Urinary bladder (tissue), 4 donors: ENCODE measurements around the gene PCBD1. TPM values are rescaled to one million over a fixed set of nuclear protein-coding genes. Genes with fewer than 3 reads are reported as not detected.
A peak's percentile ranks its signal among the peaks of the same experiment; 100 is the strongest.
"Not testable (repeated sequence)": the region's sequence is repeated elsewhere in the genome, so short reads cannot be mapped to it uniquely, and the experiment has no call there.

Experiments used
- DNase-seq: peaks from one replicate; pipeline ENCODE4 v3.0.0-alpha.2; 2015; ENCODE audit errors: extremely low spot score
- H3K27ac ChIP-seq: one replicate; pipeline ENCODE4 v1.5.1; 2013; ENCODE audit warnings: low read depth, mild to moderate bottlenecking, moderate library complexity
- H3K36me3 ChIP-seq: one replicate; pipeline ENCODE4 v1.6.1; 2013; ENCODE audit warnings: mild to moderate bottlenecking, moderate library complexity; ENCODE audit not compliant: insufficient read depth
- H3K4me1 ChIP-seq: one replicate; pipeline ENCODE4 v1.6.1; 2013; ENCODE audit warnings: mild to moderate bottlenecking, moderate library complexity; ENCODE audit not compliant: insufficient read depth
- H3K4me3 ChIP-seq: one replicate; pipeline ENCODE4 v1.5.1; 2013; ENCODE audit warnings: low read depth, low read length
- WGBS: extraction: QIAGEN DNeasy Blood & Tissue Kit; methylation state at CpG from one replicate; pipeline ENCODE4 v1.1.7; 2013; 5-methylcytosine and 5-hydroxymethylcytosine counted together
- polyA plus RNA-seq: library from polyadenylated mRNA; stranded (reverse); fragments of 200-250 nt; gene quantifications from one replicate; pipeline ENCODE4 v1.2.3, GENCODE V29; 2013
- total RNA-seq: library from RNA; depleted of rRNA; stranded (reverse); fragments of >200 nt; gene quantifications from one replicate; pipeline ENCODE4 v1.2.3, GENCODE V29; 2014
- donor health status: healthy with polysubstance abuse.
- donor health status: healthy.

Gene PCBD1
- total and polyA plus RNA-seq, 2 donors = 25.6 to 95.0 TPM

DNA sequence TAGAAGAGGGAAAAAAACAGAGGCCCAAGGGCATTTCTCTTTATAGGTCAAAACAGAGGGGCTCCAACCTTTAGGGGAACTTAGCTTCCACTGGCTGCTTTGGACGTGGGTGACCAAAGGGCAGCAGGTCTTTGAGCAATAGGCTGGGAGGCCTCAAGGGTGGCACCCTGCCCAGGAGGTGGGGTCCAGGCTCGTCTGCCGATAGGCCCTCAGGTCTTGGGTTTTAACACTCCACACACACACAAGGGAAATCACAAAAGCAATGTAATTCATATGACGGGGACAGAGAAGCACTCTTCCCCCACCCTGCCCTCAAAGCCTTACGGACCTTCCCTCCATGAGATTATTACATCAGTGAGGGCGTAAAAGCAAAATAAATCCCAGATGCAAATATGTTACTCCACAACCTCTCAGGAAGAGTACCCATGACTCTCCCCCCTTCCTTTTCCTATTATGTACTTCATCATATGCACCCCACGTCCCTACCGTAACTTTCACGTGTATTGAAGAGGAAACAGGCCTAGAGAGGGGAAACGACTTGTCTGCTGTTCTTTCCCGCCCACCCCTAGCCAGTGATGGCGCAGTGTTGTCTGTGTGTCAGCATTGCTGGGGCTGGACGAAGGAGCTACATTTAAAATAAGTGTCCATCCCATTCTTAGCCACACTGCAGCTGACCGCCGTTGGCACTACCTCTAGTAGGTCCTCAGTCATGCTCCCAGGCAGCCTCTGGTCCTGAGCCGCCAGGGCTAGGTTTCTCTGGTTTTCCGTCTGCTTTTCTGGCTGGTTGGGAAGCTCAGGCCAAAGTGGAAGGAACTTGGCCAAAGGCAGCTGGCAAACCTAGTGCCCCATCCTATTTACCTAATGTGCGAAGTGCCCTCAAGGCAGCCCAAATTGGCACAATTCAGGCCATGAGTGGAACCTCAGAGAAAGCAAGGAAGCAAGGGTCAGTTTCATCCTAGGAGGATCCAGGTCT, 2.1 kb downstream of the PCBD1 start:
- Histone ChIP-seq H3K36me3 (no peaks in the 10 kb centered on the region), H3K4me3 (no peak overlapping the region), H3K27ac (no peak overlapping the region), H3K4me1 (no peaks in the 10 kb centered on the region)
- WGBS = 86% methylated on average over 18 of the region's 18 CpGs
- DNase-seq = no peak

DNA sequence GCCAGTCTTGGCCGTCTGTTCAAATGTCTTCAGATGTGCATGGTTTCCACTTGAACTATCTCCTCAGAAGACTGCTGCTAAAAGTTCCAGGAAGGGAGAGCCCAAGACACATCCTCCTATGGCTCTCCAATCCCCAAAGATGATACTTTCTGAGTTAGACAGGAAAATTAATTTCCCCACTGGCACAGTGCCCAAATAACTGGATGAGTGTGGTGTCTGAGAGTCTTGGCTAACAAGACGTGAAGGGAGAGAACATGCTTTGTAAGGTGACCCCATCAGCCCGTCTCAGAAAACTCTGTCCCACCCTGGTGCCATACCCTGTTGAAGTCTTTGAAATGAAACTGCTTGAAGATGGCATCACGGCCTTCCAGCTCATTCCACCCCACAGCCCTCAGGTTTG, 2.9 kb downstream of the PCBD1 start:
- 77% methylated on average over 4 of the region's 4 CpGs for WGBS
- H3K4me3 ChIP-seq = no peak overlapping the region
- no peak overlapping the region for H3K27ac ChIP-seq
- H3K4me1 ChIP-seq = no peaks in the 10 kb centered on the region
- H3K36me3 ChIP-seq = no peaks in the 10 kb centered on the region
- DNase-seq = no peak

DNA sequence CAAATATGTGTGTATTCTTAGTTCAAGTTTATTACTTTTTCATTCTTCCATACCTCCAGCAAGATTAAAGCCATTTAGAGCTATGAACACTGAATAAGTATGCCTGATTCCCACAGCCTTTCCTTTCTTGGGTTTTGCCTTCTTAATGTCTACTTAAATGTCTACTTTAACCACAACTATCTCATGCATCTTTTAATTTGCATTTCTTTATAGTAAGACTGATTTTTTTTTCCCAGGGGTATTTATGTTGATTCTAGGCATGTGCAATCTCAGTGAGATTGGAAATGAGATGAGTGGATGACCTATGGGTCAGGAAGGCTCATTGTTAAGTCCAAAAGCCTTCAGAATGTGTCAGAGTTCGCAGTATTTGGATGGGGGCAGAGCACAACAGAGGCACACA, 3.6 kb downstream of the PCBD1 start:
- H3K27ac ChIP-seq = no peak overlapping the region
- no peak for DNase-seq
- no peaks in the 10 kb centered on the region for H3K36me3 ChIP-seq
- no peak overlapping the region for H3K4me3 ChIP-seq
- WGBS = 100% methylated on average over 1 of the region's 1 CpG
- no peaks in the 10 kb centered on the region for H3K4me1 ChIP-seq

DNA sequence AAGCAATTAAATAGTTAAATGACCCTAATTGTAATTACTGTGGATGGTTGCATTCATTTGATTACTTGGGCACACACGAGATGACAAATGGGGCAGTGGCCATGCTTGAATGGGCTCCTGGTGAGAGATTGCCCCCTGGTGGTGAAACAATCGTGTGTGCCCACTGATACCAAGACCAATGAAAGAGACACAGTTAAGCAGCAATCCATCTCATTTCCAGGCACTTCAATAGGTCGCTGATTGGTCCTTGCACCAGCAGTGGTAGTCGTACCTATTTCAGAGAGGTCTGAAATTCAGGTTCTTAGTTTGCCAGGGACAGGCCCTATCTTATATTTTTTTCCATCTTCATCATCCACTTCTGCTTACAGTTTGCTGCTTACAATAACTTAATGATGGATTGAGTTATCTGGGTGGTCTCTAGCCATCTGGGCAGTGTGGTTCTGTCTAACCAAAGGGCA, 8.3 kb downstream of the PCBD1 start:
- Histone ChIP-seq H3K27ac (no peak overlapping the region), H3K4me1 (no peaks in the 10 kb centered on the region), H3K4me3 (no peak overlapping the region), H3K36me3 (no peaks in the 10 kb centered on the region)
- DNase-seq = peak; percentile 55
- WGBS = 10% methylated on average over 4 of the region's 4 CpGs

DNA sequence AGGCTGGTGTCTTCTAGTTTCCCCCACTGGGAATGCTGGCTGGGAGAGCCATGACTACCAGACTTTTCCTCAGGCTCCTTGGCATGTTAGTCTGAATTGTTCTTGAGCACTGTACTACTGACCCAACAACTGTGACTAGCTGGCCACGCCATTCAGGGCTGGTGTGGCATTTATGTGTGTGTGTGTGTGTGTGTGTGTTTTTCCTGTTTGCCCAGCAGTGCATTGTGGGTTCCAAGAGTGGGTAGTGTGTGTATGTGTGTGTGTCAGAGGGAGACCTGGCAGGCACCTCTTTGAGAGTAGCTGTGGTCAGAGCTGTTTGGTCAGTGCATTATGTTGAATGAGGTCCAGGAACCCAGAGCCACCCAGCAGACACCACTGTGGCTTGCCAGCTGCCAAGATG, 9.2 kb downstream of the PCBD1 start:
- no peaks in the 10 kb centered on the region for H3K4me1 ChIP-seq
- no peak for DNase-seq
- WGBS = 74% methylated on average over 1 of the region's 1 CpG
- H3K27ac ChIP-seq = no peak overlapping the region
- no peaks in the 10 kb centered on the region for H3K36me3 ChIP-seq
- H3K4me3 ChIP-seq = no peak overlapping the region

DNA sequence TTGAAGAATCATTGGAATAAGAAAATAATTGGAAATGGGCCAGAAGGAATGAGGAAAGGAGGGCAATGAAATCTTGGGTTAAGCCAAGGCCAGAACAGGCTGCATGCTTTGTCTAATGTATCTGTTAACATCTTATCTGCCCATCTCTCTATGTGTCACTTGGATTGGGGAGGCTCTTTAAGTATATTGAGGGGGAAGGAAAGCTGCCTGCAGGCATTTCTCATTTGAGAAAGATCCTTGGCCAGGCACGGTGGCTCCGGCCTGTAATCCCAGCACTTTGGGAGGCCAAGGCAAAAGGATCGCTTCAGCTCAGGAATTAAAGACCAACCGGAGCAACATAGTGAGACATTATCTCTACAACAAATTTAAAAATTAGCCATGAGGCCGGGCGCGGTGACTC, 14.3 kb downstream of the PCBD1 start:
- DNase-seq = no peak
- H3K4me3 ChIP-seq = no peak overlapping the region
- no peaks in the 10 kb centered on the region for H3K4me1 ChIP-seq
- H3K36me3 ChIP-seq = no peaks in the 10 kb centered on the region
- 76% methylated on average over 7 of the region's 7 CpGs for WGBS
- H3K27ac ChIP-seq = no peak overlapping the region

DNA sequence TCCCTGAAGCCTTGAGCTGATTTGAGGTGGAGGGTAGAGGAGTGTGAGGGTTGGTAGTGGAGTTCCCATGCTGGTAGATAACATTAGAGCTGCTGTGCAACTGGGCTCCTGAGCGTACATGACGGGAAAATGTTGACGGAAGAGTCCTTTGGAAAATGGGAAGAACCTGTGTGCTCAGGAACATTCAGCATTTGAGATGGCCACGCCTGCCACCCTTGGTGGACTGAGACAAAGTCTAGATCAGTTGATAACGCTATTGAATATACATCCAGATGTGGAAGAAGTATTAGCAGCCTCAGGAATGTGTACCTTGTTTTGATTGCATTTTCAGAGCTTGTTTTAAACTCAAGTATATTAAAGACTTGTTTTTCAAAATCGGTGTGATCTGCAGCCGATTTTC, 16.1 kb downstream of the PCBD1 start:
- Histone ChIP-seq H3K36me3 (no peaks in the 10 kb centered on the region), H3K4me1 (no peaks in the 10 kb centered on the region), H3K27ac (no peak overlapping the region), H3K4me3 (no peak overlapping the region)
- WGBS = 94% methylated on average over 7 of the region's 7 CpGs
- no peak for DNase-seq

DNA sequence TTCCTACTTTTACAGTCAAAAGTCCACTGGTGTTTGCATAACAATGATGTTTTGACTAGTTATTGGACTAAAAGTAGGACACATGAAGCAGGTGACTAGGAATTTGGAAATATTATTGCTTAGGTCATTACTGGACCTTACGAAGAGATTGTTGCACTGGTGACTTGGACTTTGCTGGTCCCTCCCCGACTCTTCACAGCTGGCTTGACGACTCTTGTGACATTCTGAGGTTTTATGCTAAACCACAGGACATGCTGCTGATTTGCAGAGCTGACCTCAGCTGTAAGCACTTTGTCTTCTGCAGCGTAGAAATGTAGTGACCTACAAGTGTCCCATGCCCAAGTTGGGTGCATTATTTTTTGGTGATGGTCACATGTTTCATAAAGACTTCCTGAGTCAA, 21.9 kb downstream of the PCBD1 start:
- 83% methylated on average over 4 of the region's 4 CpGs for WGBS
- DNase-seq = no peak
- Histone ChIP-seq H3K36me3 (no peaks in the 10 kb centered on the region), H3K4me1 (no peaks in the 10 kb centered on the region), H3K4me3 (no peak overlapping the region), H3K27ac (no peak overlapping the region)

DNA sequence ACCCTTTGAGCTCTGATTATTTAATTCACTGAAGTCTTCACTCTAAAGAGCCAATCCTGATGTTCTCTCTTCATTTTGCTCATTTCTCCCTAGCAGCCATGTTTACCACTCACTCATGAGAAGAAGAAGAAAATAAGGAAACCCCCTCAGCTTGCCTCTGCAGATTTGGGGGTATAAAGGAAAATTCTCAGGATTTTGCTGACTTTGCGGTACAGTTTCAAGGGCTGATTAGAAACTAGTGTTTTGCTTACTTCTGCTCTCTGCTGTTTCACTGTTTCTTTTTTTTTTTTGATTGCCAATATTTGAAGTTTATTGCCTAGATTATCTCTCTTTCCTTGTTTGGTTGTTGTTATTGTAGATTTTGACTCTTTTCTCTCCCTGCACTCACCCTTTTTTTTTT, 23.4 kb downstream of the PCBD1 start:
- no peaks in the 10 kb centered on the region for H3K4me1 ChIP-seq
- 98% methylated on average over 1 of the region's 1 CpG for WGBS
- no peaks in the 10 kb centered on the region for H3K36me3 ChIP-seq
- DNase-seq = no peak
- H3K4me3 ChIP-seq = no peak overlapping the region
- no peak overlapping the region for H3K27ac ChIP-seq

DNA sequence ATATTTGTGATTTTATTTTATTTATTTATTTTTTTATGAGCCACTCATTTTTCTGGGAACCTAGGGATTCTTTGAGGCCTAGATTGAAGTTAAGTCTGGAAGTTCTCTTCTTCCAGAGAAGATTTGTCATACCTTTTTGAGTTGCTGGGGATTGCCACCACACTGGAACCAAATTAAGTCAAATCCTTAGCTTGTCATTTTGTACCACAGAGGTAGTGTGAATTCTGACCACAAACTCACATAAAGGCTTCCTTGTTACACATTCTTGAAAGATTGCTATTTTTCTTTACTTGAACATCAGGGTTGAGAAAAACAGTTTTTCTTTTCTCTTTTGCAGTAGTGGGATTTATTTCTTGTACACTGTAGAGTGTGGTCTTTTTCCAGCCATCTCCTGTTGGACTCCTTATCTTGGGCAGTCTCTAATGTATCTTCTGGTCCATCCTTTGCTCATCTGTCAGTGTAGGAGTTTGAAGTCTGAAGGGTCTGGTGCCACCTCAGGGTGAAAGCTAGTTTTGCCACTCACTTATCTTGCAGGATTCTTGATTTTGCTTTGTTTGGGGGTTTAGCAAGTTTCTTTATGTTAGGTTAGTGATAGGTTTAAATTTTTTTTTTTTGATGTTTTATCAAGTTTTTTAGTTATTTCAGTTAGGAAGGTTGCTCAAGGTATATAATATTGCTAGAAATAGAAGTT, 24.8 kb downstream of the PCBD1 start:
- no peaks in the 10 kb centered on the region for H3K36me3 ChIP-seq
- DNase-seq = no peak
- H3K4me3 ChIP-seq = no peak overlapping the region
- H3K4me1 ChIP-seq = no peaks in the 10 kb centered on the region
- no peak overlapping the region for H3K27ac ChIP-seq

DNA sequence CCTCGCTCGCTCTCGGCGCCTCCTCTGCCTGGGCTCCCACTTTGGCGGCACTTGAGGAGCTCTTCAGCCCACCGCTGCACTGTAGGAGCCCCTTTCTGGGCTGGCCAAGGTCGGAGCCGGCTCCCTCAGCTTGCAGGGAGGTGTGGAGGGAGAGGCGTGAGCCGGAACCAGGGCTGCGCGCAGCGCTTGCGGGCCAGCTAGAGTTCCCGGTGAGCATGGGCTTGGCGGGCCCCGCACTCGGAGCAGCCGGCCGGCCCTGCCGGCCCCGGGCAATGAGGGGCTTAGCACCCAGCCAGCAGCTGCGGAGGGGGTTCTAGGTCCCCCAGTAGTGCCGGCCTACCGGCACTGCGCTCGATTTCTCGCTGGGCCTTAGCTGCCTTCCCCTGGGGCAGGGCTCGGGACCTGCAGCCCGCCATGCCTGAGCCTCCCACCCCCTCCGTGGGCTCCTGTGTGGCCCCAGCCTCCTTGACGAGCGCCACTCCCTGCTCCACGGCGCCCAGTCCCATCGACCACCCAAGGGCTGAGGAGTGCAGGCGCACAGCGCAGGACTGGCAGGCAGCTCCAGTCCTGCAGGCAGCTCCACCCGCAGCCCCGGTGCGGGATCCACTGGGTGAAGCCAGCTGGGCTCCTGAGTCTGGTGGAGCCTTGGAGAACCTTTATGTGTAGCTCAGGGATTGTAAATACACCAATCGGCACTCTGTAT, 26.7 kb downstream of the PCBD1 start:
- not testable (repeated sequence) for H3K4me1 ChIP-seq, H3K4me3 ChIP-seq, DNase-seq, H3K36me3 ChIP-seq, H3K27ac ChIP-seq
- WGBS = 98% methylated on average over 42 of the region's 42 CpGs

DNA sequence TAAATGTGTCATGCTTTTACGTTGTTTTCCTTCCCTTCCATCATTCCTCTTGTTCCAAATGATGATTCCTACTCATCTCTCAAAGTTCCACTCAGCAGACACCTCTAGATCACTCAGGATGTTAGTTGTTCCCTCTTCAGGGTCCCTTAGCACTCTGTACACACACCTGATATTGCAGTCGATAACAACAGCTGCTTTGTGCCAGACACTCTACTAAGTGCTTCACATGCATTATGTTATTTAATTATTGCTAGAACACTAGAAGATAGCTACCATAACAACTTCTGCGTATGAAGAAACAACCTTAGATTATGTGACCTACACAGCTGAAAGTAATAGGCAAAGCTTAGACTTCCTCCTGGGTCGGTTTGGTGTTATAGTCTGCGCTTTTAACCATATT, 29.6 kb downstream of the PCBD1 start:
- Histone ChIP-seq H3K4me1 (no peaks in the 10 kb centered on the region), H3K36me3 (peaks cover 3% of the 10 kb centered on the region), H3K4me3 (no peak overlapping the region), H3K27ac (no peak overlapping the region)
- no peak for DNase-seq
- 69% methylated on average over 5 of the region's 5 CpGs for WGBS

DNA sequence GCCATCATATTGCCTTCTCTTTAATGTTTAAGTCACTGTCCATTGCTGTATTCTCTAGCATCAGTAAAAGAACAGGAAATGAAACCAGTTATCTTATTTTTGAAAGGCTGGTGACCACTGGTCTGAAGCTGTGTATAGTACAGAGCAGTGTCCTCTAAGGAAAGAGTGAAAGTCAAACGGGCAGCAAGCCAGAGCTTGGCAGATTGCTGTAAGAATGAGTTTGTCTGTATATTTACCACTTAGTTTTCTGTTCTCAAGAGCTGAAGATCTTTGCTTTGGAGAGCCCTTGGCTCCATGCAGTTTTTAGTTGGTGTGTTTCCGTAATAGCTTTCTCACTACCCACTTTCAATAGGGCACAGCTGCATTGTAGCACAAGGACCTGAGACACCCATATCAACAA, 31.9 kb downstream of the PCBD1 start:
- H3K36me3 ChIP-seq = peaks cover 3% of the 10 kb centered on the region
- no peaks in the 10 kb centered on the region for H3K4me1 ChIP-seq
- DNase-seq = no peak
- H3K4me3 ChIP-seq = no peak overlapping the region
- H3K27ac ChIP-seq = no peak overlapping the region
- 74% methylated on average over 2 of the region's 2 CpGs for WGBS

DNA sequence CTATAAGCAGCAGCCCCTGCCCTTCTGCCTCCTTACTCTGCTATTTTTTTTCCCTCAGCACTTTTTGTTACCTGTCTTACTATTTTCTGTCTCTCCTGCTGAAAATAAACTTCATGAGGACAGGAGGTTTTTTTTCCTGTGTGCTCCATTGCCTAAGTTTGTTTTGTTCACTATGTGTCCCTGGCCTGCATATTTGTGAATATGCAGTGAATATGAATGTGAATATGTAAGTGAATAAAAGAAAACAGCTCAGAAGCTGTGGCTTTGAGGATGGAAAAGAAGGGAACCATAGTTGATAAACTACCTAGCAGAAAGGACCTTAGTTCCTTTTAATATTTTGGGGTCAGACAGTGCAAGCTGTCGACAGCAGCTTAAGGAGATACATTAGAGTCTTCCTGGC, 34.9 kb downstream of the PCBD1 start:
- H3K4me3 ChIP-seq = no peak overlapping the region
- peaks cover 1% of the 10 kb centered on the region for H3K4me1 ChIP-seq
- DNase-seq = no peak
- WGBS = 85% methylated on average over 1 of the region's 1 CpG
- no peak overlapping the region for H3K27ac ChIP-seq
- peaks cover 3% of the 10 kb centered on the region for H3K36me3 ChIP-seq
